NCI-H2081 (cell line): Measurements from ENCODE around the gene ALCAM.
"Not testable (repeated sequence)": the region's sequence is repeated elsewhere in the genome, so short reads cannot be mapped to it uniquely, and the experiment has no call there.

Source experiments
- DNase-seq, 2 experiments: peaks; one replicate each; lab custom pipeline; 2025; lab: John Stamatoyannopoulos, UW

ALCAM gene

DNA sequence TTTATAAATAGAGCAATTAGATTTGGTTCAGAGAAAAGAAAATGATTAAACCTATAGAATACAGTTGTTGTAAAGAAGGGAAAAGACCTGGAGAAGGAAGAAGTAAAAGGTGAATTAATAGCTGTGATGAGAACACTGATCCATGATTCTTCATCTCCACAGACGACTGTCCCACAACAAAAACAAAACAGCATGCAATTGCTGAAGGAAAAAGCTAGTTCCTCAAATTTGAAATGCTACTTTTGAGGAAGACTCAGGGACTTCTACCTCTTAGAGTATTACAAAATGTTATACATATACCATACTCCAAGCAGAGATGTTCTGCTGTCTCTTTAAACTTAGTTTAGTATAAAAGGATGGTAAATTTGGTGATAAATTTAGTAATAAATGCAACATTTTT lies 21.5 kb downstream of the ALCAM start:
- no peak for DNase-seq

DNA sequence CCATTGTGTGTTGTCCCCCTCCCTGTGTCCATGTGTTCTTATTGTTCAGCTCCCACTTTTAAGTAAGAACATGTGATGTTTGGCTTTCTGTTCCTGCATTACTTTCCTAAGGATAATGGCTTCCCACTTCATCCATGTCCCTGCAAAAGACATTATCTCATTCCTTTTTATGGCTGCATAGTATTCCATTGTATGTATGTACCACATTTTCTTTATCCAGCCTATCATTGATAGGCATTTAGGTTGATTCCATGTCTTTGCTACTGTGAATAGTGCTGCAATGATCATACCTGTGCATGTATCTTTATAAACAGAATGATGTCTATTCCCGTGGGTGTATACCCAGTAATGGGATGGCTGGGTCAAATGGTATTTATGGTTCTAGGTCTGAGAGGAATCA lies 23.1 kb downstream of the ALCAM start:
- not testable (repeated sequence) for DNase-seq

DNA sequence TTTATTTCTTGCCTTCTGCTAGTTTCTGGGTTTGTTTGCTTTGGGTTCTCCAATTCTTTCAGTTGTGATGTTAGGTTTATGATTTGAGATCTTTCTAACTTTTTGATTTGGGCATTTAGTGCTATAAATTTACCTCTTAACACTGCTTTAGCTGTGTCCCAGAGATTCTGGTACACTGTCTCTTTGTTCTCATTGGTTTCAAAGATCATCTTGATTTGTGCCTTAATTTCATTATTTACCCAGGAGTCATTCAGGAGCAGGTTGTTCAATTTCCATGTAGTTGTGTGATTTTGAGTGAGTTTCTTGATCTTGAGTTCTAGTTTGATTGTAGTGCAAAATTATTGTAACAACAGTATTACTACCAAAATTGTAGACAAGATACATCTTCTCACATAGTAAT lies 25.9 kb downstream of the ALCAM start:
- DNase-seq: not testable (repeated sequence)

DNA sequence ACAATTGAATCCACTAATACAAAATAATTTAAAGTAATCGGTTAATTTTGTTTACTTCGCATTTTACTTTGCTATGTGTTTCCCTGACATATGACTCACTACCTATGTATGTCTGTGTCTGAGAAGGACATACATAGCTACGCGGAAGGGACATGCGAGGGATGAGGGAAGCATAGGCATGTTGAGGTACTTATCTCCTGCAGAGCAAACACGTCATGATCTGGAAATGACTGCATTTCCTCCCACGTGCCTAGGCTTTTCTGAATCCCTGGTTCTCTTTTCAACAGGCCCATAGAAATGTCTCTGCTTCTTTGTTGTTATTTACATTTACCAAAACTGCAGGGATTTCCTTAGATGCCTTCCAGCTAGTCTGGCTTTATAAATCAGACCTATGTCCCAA lies 27.5 kb downstream of the ALCAM start:
- DNase-seq: no peak

DNA sequence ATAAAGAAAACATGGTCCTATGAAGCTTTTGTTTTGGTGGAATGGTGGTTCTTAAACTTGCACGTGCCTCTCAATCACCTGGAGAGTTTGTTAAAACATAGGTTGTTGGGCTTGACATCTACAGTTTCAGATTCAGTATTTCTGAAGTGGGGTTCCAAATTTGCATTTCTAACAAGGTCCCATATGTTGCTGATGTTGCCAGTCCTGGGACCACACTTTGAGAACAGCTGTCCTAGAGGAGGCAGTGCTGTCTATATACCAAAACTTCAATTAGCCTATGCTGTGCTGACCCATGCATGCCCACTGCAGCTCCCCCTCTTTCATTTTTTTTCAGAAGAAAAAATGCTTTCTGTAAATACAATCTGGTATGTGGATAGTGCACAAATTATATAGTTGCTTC lies 31.3 kb downstream of the ALCAM start:
- no peak for DNase-seq

DNA sequence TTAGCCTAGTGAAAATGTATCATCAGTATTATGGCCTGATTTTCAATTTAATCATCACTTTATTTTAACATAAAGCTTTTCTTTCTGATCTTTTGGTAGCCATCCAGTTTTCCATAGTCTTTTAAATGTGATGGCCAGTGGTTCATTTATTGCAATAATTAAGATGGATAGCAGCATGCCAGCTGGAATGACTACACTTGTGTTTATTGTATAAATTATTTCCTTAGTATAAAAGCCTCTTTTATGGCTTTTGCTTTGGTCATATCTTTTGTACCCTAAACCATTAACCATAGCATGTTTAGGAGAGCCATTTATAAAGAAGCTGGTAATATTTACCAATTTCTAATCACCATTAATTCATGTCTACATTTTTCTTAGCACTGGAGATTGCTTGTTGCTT lies 31.7 kb downstream of the ALCAM start:
- peak; percentile 87 to 98 for DNase-seq

DNA sequence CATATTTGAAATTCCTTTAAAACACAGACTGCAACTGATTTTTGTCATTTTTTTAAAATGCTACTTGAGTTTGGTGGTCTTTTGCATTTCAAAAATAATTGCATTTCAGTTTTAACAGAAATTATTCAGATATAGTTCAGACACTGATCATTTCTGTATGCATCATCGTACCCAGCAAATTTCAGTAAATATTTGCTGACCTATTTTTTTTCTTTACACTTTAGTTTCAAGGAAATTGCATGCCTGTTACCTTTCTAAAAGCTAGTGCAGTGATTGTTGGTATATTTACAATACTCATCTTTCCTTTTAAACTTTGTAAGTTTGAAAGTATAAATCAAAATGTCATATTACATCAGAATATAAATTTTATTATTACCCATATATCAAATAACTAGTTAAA lies 32.4 kb downstream of the ALCAM start:
- DNase-seq: no peak

DNA sequence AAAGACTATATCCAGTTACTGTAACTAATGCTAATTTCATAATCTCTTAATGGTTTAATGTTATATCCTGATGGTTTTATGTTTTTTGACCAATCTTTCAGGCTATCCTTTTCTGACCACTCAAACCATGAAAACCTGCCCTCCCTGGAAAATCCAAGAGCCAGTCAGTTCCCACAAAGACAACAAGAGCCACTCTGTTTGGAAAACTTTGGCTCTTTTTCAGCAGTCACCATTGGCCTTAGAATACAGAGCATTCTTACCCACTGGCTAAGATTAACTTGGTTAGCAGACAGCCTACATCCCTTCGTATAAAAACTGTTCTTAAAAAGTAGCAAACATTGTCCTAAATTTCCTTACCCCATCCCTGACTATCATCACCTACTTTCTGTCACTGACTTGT lies 32.9 kb downstream of the ALCAM start:
- no peak for DNase-seq

DNA sequence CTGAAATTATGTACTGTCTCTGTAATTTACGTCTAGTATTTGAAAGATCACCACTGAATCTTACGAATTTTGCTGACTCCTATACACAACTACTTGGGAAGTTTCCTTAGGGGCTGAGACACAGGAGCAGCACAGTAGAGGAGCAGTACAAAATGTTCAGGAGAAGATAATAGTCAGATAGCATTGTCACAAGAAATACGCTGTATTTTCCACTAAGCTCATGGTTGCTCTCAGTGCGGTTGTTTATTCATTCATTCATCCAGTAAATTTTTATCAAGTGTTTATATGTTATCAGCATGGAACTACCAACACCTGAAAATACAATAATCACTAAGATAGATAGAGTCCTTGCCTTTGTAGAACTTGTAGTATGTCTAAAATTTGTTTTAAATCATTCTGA lies 34.5 kb downstream of the ALCAM start:
- no peak for DNase-seq

DNA sequence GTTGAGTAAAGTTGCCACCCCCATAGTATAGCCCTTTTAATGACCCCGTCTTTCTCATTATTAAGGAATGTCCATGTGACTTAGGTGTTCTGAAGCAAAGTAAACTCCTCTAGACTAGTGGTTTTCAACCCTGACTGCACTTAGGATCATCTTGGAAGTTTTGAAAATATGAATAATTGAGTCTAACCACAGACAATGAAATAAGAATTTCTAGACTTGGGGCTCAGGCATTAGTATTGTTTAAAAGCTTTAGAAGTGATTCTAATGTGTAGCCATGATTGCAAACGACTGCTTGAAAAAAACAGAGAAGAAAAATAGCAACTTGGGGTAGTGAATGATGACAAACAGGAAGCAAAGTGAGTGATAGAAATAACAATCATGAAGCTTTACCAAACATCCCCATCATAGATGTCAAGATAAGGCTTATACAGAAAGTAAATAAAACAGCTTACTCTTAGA lies 35.0 kb downstream of the ALCAM start:
- no peak for DNase-seq

DNA sequence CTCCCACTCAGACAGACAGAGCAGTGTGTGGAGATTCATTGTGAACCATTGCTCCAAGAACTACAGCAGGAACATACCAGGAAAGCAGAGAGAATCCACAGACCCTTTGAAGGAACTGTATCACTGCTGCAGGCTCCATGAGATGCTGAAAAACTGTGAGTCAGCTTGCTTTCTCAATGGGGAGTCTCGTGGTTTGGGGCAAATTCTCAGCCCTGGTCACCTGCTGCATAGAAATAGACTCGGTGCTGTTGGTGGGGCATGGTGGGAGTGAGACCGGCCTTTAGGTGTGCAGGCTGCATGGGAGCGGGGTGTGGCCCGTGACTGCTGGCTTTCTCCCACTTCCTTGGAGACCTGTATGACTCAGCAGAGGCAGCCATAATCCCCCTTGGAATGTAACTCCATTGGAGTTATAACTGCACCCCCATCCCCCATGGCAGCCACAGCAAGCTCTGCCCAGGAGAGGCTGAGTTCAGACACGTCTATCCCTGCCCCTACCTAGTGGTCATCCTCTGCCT lies 35.6 kb downstream of the ALCAM start:
- no peak for DNase-seq

DNA sequence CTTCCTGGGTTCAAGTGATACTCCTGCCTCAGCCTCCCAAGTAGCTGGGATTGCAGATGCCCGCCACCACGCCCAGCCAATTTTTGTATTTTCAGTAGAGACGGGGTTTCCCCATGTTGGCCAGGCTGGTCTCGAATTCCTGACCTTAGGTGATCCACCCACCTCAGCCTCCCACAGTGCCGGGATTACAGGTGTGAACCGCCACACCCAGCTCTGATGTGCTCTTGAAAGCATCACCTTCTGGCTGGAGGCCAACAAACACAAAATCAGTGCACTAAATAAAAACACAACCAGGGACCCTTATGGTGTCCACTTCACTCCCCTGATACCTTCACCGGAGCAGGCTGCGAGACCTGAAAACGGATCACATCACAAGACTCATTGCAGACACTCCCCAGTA lies 36.3 kb downstream of the ALCAM start:
- DNase-seq: not testable (repeated sequence)

DNA sequence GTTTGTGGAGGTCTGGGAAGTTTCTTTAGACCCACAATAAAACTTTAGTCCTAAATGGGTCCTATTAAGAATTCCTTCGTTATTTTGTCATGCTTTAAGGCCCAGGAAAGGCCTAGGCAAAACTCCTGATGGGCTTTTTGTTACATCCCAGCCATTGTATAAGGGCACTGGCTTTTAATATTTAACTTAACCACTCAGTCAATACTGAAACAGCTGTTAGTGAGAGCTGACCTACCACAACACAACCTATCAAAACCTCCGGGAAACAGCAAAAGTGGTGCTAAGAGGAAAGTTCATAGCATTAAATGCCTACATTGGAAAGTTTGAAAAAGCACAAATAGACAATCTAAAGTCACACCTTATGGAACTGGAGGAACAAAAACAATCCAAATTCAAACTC lies 39.6 kb downstream of the ALCAM start:
- no peak for DNase-seq

DNA sequence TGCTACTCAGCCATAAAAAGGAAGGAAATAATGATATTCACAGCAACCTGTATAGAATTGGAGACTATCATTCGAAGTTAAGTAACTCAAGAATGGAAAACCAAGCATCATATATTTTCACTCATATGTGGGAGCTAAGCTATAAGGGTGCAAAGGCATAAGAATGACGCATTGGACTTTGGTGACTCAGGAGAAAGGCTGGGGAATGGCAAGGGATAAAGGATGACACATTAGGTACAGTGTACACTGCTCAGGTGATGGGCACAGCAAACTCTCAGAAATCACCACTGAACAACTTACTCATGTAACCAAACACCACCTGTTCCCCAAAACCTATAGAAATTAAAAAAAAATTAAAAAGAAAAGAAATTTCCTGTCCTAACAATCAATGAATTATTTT lies 42.7 kb downstream of the ALCAM start:
- no peak for DNase-seq

DNA sequence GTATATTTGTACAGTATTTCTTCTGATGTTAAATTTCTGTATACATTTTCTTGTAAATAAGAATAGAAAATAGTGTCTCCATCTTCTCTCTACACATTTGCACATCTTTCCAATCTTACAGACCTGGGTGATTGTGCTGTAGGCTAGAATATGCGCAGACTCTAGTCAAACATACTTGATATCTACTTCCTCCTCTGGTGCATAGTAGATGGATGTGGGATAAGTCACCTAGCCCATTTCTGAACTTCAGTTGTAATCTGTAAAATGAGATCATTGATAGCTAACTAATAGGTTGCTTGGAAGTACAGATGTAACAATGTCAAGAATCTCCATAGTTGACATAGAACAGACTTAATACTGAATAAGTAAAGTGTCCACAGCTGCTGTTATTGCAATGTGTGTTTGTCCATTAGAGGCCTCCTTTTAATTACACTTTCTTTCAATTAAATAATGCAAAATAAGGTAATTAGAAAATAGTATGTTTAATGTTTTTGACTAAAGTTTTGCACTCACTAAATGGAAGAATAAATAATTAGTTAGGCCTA lies 46.7 kb downstream of the ALCAM start:
- DNase-seq: no peak

DNA sequence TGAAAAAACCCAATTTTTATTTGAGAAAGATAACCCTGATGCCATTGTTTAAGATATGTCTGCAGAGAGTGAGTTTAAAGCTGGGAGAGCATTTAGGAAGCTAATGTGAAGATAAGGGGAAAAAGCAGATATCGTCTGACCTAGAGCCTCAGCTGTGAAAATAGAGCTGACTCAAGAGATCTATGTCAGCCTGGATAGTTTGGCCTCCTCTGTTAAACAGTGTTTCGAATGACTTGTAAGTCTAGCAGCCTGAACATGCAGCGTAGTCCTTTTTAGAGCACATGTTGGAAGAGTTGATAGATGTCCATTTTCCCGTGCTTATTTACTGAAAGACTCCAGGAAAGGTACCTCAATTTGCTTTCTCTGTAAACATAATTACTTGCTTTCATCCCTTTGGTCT lies 48.1 kb downstream of the ALCAM start:
- peak in 1 of 2 experiments; percentile 53 for DNase-seq

DNA sequence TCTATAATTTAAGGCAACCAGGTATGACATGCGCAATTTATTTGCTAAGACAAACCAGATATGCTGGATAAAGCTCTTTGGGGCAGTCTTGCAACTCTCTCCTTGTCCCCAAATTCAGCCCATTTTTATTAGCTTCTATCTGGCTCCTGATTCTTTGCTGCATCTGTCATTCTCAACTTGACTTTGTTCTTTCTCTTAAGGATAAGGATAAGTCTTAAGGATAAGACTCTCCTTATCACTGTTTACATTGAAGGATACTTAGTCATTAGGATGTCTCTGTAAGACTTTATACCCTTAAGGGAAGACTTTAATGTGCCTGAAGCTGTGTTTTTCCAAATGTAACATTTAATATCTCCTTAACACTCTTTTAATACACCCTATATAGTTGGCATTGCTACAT lies 49.2 kb downstream of the ALCAM start:
- DNase-seq: no peak

DNA sequence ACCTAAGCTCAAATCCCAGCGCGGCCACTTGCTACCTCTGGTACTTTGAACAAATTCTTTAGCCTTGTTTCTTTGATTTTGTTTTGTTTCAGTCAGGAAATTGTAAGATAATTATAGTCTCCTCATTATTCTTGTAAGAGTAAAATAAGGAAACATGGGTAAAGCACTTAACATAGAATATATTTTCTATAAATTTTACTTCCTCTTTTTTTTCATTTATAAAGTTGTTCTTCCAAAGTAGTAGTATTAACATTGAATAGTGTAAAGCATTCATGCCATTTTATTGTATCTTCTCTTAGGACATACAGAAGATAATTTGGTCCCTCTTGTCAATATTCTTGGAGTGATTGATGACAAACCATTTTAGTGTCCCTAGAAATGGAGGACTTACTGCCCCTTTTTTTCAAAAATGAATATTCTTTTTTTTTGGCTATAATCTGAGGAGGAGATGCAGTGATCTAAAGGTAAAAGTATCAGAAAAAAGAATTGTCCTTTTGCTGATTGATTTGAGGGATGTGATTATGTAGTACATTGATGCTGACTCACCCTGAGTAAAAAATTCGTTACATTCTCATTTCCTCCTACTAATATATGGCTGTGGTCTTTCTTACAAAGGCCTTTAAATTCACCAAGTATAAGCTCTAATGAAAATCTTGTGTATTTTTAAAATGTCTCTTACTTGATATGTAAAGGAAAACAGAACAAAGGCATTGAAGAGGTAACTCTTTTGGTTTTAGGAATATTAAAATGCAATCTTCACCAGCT lies 51.0 kb downstream of the ALCAM start:
- no peak for DNase-seq

DNA sequence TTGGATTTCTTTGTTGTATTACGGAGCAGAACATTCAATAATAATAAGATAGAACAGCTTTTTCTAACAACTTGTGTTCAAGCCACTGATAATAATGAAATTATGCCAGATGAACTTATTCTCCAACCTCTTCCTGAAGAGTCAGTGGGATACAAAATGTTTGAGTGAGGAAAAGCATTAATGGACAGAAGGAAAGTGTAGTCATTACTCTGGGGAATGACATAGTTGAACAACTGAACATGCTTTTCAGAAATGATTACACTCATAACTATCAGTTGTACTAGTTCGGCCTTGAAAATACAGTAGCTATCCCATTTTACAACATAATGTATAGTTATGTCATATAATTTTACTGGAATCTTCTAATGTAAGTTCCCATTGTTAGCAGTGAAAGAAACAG lies 55.9 kb downstream of the ALCAM start:
- DNase-seq: no peak

DNA sequence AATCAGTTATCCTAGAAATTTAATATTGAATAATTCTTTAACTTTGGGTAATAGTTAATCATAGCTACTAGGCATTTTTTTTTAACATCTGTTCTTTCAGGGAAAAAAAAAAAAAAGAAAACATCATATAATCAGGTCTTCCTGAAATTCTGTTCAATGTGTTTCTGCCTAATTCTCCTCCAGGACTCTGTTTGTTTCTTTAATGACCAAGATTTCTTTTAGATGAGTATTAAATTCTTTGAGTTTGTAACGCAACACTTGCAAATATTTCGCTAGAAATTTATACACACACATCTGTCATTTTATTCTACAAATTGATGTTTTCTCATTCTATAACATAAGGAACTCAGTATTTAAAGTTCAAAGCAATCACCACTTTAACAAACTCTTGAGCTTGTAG lies 56.7 kb downstream of the ALCAM start:
- DNase-seq: no peak

DNA sequence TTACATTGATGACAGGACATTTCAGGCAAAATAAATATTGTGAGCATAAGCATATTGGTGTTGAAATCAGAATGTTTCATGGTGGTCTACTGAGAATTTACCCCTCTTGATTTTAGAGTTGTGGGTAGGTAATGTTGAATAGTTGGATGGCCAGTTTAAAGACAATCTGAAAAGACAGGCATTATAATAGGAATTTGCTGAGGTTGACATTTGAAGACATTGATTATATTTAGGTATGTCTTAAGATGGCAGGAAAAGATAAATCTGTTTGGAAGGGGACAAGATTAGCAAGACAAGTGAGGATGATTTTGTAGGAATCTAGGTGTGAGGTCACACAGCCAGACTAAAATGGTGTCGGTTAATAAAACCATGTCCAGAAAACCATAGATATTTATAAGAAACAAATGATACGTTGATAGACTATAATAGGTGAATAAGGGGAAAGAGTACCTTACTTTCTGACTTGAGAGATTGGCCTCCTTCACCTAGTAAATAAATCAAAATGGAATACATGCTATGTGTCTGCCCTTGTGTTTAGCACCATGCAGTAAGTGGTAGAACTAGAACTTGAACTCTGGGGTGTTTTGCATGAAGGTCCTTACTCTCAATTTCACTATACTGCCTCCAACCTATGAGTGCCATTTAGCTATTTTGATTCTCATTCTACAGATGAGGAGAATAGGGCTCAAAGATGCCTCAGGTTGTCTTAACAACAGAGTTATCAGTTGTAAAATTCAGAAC lies 57.9 kb downstream of the ALCAM start:
- DNase-seq: no peak

DNA sequence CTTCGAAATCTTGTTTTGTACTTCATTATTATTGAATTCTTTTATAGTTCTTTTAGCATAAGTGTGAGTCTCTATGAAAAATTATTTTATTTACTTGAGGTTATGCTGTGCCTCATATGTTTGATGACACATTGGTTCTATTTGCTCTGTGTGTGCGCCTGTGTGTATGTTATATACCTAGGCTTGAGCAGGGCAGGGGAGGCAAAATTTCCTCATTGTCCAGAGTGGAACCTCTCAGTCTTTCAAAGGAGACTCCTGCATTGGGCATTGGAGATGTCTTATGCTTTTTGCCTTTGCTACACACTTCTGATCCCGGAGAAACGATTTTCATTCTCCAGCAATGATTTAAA lies 58.4 kb downstream of the ALCAM start:
- no peak for DNase-seq

DNA sequence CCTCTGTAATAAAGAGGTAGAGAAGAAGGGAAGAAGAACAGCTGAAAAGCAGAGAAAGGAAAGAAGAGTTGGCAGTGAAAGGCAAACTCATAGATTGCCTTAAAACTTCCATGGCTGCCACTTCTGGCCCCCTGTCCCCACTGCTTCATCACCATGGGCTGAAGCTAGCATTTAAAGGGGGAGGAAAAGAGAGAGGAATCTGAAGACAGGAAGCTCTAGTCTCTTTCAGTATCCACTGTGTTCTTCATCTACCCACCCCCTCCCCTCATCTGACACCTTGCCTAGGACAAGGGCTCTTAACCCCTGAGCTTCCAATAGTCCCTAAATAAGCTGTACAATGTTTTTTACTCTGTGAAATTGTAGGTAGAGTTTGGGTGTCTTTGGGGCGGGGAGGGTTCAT lies 60.6 kb downstream of the ALCAM start:
- no peak for DNase-seq
